HEK293 (cell line): ENCODE measurements around the gene SCN5A.

Experiments used
- CTCF ChIA-PET: fragments of 350-600 bp; formaldehyde crosslinking; extraction: SDS; loops from one replicate; lab custom pipeline; 2021; ENCODE audit warnings: antibody characterized with exemption; lab: Yijun Ruan, JAX
- POLR2A ChIA-PET: fragments of 300-600 bp; formaldehyde crosslinking; extraction: SDS; loops from one replicate; lab custom pipeline; 2020; ENCODE audit warnings: antibody characterized with exemption, inconsistent platforms; lab: Yijun Ruan, JAX
- H3K27ac ChIP-seq: fragments of 200-500 bp; sonication (Bioruptor generic); 2 replicates; pipeline ENCODE4 v1.5.1; 2014; ENCODE audit warnings: low read depth, low read length, control low read depth, inconsistent platforms; ENCODE audit errors: extremely low read depth
- H3K36me3 ChIP-seq, 2 experiments: fragments of 200-500 bp in 1 of 2; sonication (Bioruptor generic) in 1 of 2; 1 replicate in 1 of 2; 2 replicates in 1 of 2; pipeline ENCODE4 v1.5.1; 2014 to 2017; ENCODE audit warnings: inconsistent platforms in 2 of 2, low read length in 2 of 2; ENCODE audit not compliant: control insufficient read depth in 2 of 2, insufficient read depth in 1 of 2
- H3K4me1 ChIP-seq: fragments of 200-500 bp; sonication (Bioruptor generic); 2 replicates; pipeline ENCODE4 v1.5.1; 2014; ENCODE audit warnings: mild to moderate bottlenecking, low read length, inconsistent platforms; ENCODE audit not compliant: control insufficient read depth, insufficient read depth
- H3K4me3 ChIP-seq: 2 replicates; pipeline ENCODE4 v1.5.1; 2011; ENCODE audit warnings: low read depth, mild to moderate bottlenecking, control low read depth, low read length, moderate library complexity
- H3K9me3 ChIP-seq: fragments of 200-500 bp; sonication (Bioruptor generic); 2 replicates; pipeline ENCODE4 v1.5.1; 2014; ENCODE audit warnings: low read depth, low read length, inconsistent platforms; ENCODE audit not compliant: control insufficient read depth, insufficient read depth
- BCL11A ChIP-seq: fragments of 450-650 bp; formaldehyde crosslinking; IDR thresholded peaks from 2 replicates; pipeline ENCODE4 v1.5.1; 2016; ENCODE audit warnings: low read depth, missing biosample characterization, missing genetic modification characterization
- OSR2 ChIP-seq: fragments of 450-650 bp; formaldehyde crosslinking; IDR thresholded peaks from 2 replicates; pipeline ENCODE4 v1.5.1; 2016; ENCODE audit warnings: missing biosample characterization, missing genetic modification characterization
- PRDM1 ChIP-seq: fragments of 450-650 bp; formaldehyde crosslinking; IDR thresholded peaks from 2 replicates; pipeline ENCODE4; 2016; ENCODE audit warnings: missing biosample characterization, missing genetic modification characterization
- REST ChIP-seq: fragments of 450-650 bp; formaldehyde crosslinking; IDR thresholded peaks from 2 replicates; pipeline ENCODE4 v1.5.1; 2016; ENCODE audit warnings: missing biosample characterization, missing genetic modification characterization
- SP2 ChIP-seq: fragments of 450-650 bp; formaldehyde crosslinking; IDR thresholded peaks from 2 replicates; pipeline ENCODE4 v1.5.1; 2016; ENCODE audit warnings: missing biosample characterization, missing genetic modification characterization
- YY2 ChIP-seq: fragments of 450-650 bp; formaldehyde crosslinking; IDR thresholded peaks from 2 replicates; pipeline ENCODE4 v1.5.1; 2016; ENCODE audit warnings: missing biosample characterization, missing genetic modification characterization
- ZBTB1 ChIP-seq: fragments of 450-650 bp; formaldehyde crosslinking; IDR thresholded peaks from 2 replicates; pipeline ENCODE4 v1.5.1; 2016; ENCODE audit warnings: missing biosample characterization, missing genetic modification characterization
- ZBTB20 ChIP-seq: fragments of 450-650 bp; formaldehyde crosslinking; IDR thresholded peaks from 2 replicates; pipeline ENCODE4 v1.5.1; 2016; ENCODE audit warnings: missing biosample characterization, missing genetic modification characterization
- ZNF133 ChIP-seq: fragments of 450-650 bp; formaldehyde crosslinking; IDR thresholded peaks from 2 replicates; pipeline ENCODE4 v1.5.1; 2016; ENCODE audit warnings: missing biosample characterization, missing genetic modification characterization
- ZNF138 ChIP-seq: fragments of 450-650 bp; formaldehyde crosslinking; IDR thresholded peaks from 2 replicates; pipeline ENCODE4 v1.5.1; 2016; ENCODE audit warnings: missing biosample characterization, missing genetic modification characterization, borderline replicate concordance
- ZNF146 ChIP-seq: fragments of 450-650 bp; formaldehyde crosslinking; IDR thresholded peaks from 2 replicates; pipeline ENCODE4 v1.5.1; 2016; ENCODE audit warnings: missing biosample characterization, missing genetic modification characterization
- ZNF16 ChIP-seq: fragments of 450-650 bp; formaldehyde crosslinking; IDR thresholded peaks from 2 replicates; pipeline ENCODE4 v1.5.1; 2016; ENCODE audit warnings: low read depth, missing biosample characterization, missing genetic modification characterization
- ZNF174 ChIP-seq: fragments of 450-650 bp; formaldehyde crosslinking; IDR thresholded peaks from 2 replicates; pipeline ENCODE4 v1.5.0; 2017; ENCODE audit warnings: missing biosample characterization, mild to moderate bottlenecking, missing genetic modification characterization
- ZNF2 ChIP-seq: fragments of 450-650 bp; formaldehyde crosslinking; IDR thresholded peaks from 2 replicates; pipeline ENCODE4 v1.5.1; 2016; ENCODE audit warnings: missing biosample characterization, missing genetic modification characterization
- ZNF202 ChIP-seq: fragments of 450-650 bp; formaldehyde crosslinking; IDR thresholded peaks from 2 replicates; pipeline ENCODE4 v1.5.1; 2016; ENCODE audit warnings: missing biosample characterization, missing genetic modification characterization, borderline replicate concordance
- ZNF223 ChIP-seq: fragments of 450-650 bp; formaldehyde crosslinking; IDR thresholded peaks from 2 replicates; pipeline ENCODE4 v1.5.1; 2016; ENCODE audit warnings: missing biosample characterization, missing genetic modification characterization
- ZNF324 ChIP-seq: fragments of 450-650 bp; formaldehyde crosslinking; IDR thresholded peaks from 2 replicates; pipeline ENCODE4 v1.5.1; 2016; ENCODE audit warnings: missing biosample characterization, missing genetic modification characterization
- ZNF549 ChIP-seq: fragments of 450-650 bp; IDR thresholded peaks from 2 replicates; pipeline ENCODE4 v1.5.1; 2018; ENCODE audit warnings: missing biosample characterization, missing genetic modification characterization, mild to moderate bottlenecking, inconsistent platforms, moderate library complexity
- ZNF580 ChIP-seq: fragments of 450-650 bp; formaldehyde crosslinking; IDR thresholded peaks from 2 replicates; pipeline ENCODE4 v1.5.1; 2016; ENCODE audit warnings: missing biosample characterization, missing genetic modification characterization
- ZNF610 ChIP-seq: fragments of 450-650 bp; formaldehyde crosslinking; IDR thresholded peaks from 2 replicates; pipeline ENCODE4 v1.5.1; 2016; ENCODE audit warnings: missing biosample characterization, missing genetic modification characterization, borderline replicate concordance
- ZNF660 ChIP-seq: fragments of 450-650 bp; IDR thresholded peaks from 2 replicates; pipeline ENCODE4 v1.5.1; 2018; ENCODE audit warnings: missing biosample characterization, mild to moderate bottlenecking, missing genetic modification characterization
- ZNF76 ChIP-seq: fragments of 450-650 bp; formaldehyde crosslinking; IDR thresholded peaks from 2 replicates; pipeline ENCODE4; 2016; ENCODE audit warnings: low read depth, missing biosample characterization, missing genetic modification characterization, borderline replicate concordance
- ZNF791 ChIP-seq: fragments of 450-650 bp; formaldehyde crosslinking; IDR thresholded peaks from 2 replicates; pipeline ENCODE4 v1.5.1; 2016; ENCODE audit warnings: missing biosample characterization, missing genetic modification characterization
- ZNF830 ChIP-seq: fragments of 450-650 bp; IDR thresholded peaks from 2 replicates; pipeline ENCODE4 v1.5.0; 2018; ENCODE audit warnings: missing biosample characterization, missing genetic modification characterization, low read depth, mild to moderate bottlenecking, moderate library complexity

Gene SCN5A

GRCh38 chr3:38563886-38564270 lies 85.6 kb downstream of the SCN5A start:
- H3K36me3 ChIP-seq, result no peaks in the 10 kb centered on the region
- CTCF ChIA-PET, result no interaction called here
- POLR2A ChIA-PET, result no interaction called here
- no peak for TF ChIP-seq ZNF16 (tag by site-specific recombination)
- no peak for TF ChIP-seq ZBTB20 (tag by site-specific recombination)
- TF ChIP-seq ZNF660 (tag by site-specific recombination), result no peak
- TF ChIP-seq SP2 (tag by site-specific recombination), result no peak
- TF ChIP-seq ZNF324 (tag by site-specific recombination), result no peak
- TF ChIP-seq REST (tag by site-specific recombination), result no peak
- TF ChIP-seq ZNF133 (tag by site-specific recombination), result no peak
- TF ChIP-seq ZNF146 (tag by site-specific recombination), result no peak
- TF ChIP-seq ZNF202 (tag by site-specific recombination), result no peak
- no peak for TF ChIP-seq ZNF2 (tag by site-specific recombination)
- no peak for TF ChIP-seq BCL11A (tag by site-specific recombination)
- no peak for TF ChIP-seq ZNF138
- TF ChIP-seq ZNF549 (tag by site-specific recombination), result no peak
- no peak for TF ChIP-seq ZNF174 (tag by site-specific recombination)
- TF ChIP-seq ZNF610 (tag by site-specific recombination), result no peak
- no peak for TF ChIP-seq OSR2 (tag by site-specific recombination)
- TF ChIP-seq PRDM1 (tag by site-specific recombination), result no peak
- no peak for TF ChIP-seq ZNF76 (tag by site-specific recombination)
- no peak for TF ChIP-seq YY2 (tag by site-specific recombination)
- TF ChIP-seq ZNF791, result no peak
- H3K4me1 ChIP-seq, result no peaks in the 10 kb centered on the region
- no peaks in the 10 kb centered on the region for H3K9me3 ChIP-seq
- H3K4me3 ChIP-seq, result no peak overlapping the region
- no peak overlapping the region for H3K27ac ChIP-seq

- ChIA-PET CTCF (no interaction called here), POLR2A (no interaction called here)
- no peak overlapping the region for H3K27ac ChIP-seq
- H3K9me3 ChIP-seq, result no peaks in the 10 kb centered on the region
- H3K4me3 ChIP-seq, result no peak overlapping the region
- TF ChIP-seq ZNF830 (tag by site-specific recombination), result no peak
- no peak for TF ChIP-seq ZNF580 (tag by site-specific recombination)
- no peak for TF ChIP-seq ZBTB1 (tag by site-specific recombination)
- TF ChIP-seq ZNF223, result no peak
- H3K4me1 ChIP-seq, result no peaks in the 10 kb centered on the region
- H3K36me3 ChIP-seq, result no peaks in the 10 kb centered on the region
These were observed 86.2 kb downstream of the SCN5A start for GRCh38 chr3:38563070-38563885.
